GM12874 (cell line): Measurements from ENCODE around the gene HGF.

Experiments used
- CTCF ChIP-seq: IDR thresholded peaks from 2 replicates; pipeline ENCODE4 v1.5.1; 2011; ENCODE audit warnings: low read depth, mild to moderate bottlenecking, control low read depth, low read length, moderate library complexity; ENCODE audit not compliant: insufficient read depth

The HGF gene

GRCh38 chr7:81768951-81769778, 682 bp downstream of the HGF start:
- TF ChIP-seq CTCF: no peak

GRCh38 chr7:81767926-81768325, 1.9 kb downstream of the HGF start:
- no peak for TF ChIP-seq CTCF

- TF ChIP-seq CTCF: no peak
These were observed 8.0 kb downstream of the HGF start for GRCh38 chr7:81761821-81762220.

GRCh38 chr7:81761031-81761430, 8.8 kb downstream of the HGF start:
- TF ChIP-seq CTCF: no peak

- no peak for TF ChIP-seq CTCF
These were observed 14.7 kb downstream of the HGF start for GRCh38 chr7:81754918-81755696.

- TF ChIP-seq CTCF: no peak
These were observed 16.5 kb downstream of the HGF start for GRCh38 chr7:81753392-81753791.

- no peak for TF ChIP-seq CTCF
These were observed 17.5 kb downstream of the HGF start for GRCh38 chr7:81752318-81752714.
